Gastroesophageal sphincter (tissue), 4 donors: Measurements from ENCODE around the gene MAP3K14. TPM values are rescaled to one million over a fixed set of nuclear protein-coding genes. Genes with fewer than 3 reads are reported as not detected.

ENCODE experiments used
- ATAC-seq: fragments of 150-250 bp; one replicate; pipeline ENCODE4 v1.9.1; 2016; ENCODE audit warnings: mild to moderate bottlenecking, moderate library complexity
- H3K27ac ChIP-seq, 4 donors: fragments of 200-600 bp; sonication (generic) in 3 of 4; 1 replicate in 3 of 4; 2 replicates in 1 of 4; pipeline ENCODE4 v1.5.1; 2016 to 2019
- H3K27me3 ChIP-seq: fragments of 200-600 bp; sonication (generic); one replicate; pipeline ENCODE4 v1.5.1; 2019
- H3K36me3 ChIP-seq, 2 donors: fragments of 200-600 bp; sonication (generic); one replicate each; pipeline ENCODE4 v1.5.1; 2019; ENCODE audit warnings: control low read depth in 1 of 2
- H3K4me1 ChIP-seq, 3 donors: fragments of 200-600 bp; sonication (generic); 1 replicate in 2 of 3; 2 replicates in 1 of 3; pipeline ENCODE4 v1.5.1; 2016 to 2019; ENCODE audit warnings: control low read depth in 2 of 3
- H3K4me3 ChIP-seq, 2 donors: fragments of 200-600 bp; sonication (generic); one replicate each; pipeline ENCODE4 v1.5.1; 2019; ENCODE audit warnings: mild to moderate bottlenecking in 1 of 2, moderate library complexity in 1 of 2
- H3K9me3 ChIP-seq, 3 donors: fragments of 200-600 bp; sonication (generic); one replicate each; pipeline ENCODE4 v1.5.1; 2017 to 2019; ENCODE audit warnings: control low read depth in 2 of 3
- EP300 ChIP-seq: sonication (generic); formaldehyde crosslinking; IDR thresholded peaks from one replicate; pipeline ENCODE4 v1.6.1; 2017; ENCODE audit warnings: antibody characterized with exemption, mild to moderate bottlenecking
- POLR2A ChIP-seq, 2 donors: fragments of 450-650 bp; IDR thresholded peaks; one replicate each; pipeline ENCODE4 v1.6.1; 2017; ENCODE audit warnings: antibody characterized with exemption in 2 of 2, mild to moderate bottlenecking in 2 of 2, moderate library complexity in 1 of 2
- POLR2AphosphoS5 ChIP-seq: sonication (generic); formaldehyde crosslinking; IDR thresholded peaks from one replicate; pipeline ENCODE4 v1.6.1; 2017; ENCODE audit warnings: antibody characterized with exemption
- WGBS, 2 donors: methylation state at CpG; one replicate each; pipeline ENCODE4 v1.1.5; 2018; ENCODE audit warnings: low coverage in 1 of 2; 5-methylcytosine and 5-hydroxymethylcytosine counted together
- total RNA-seq, 4 donors: library from RNA; depleted of rRNA; stranded (reverse); fragments of >200 nt; gene quantifications; one replicate each; pipeline ENCODE4 v1.1.0, GENCODE V29; 2016
- TF ChIP-seq, protein P1 (sequence below), 4 experiments: fragments of 200-600 bp in 2 of 4; fragments of 450-650 bp in 2 of 4; sonication (generic) in 1 of 4; IDR thresholded peaks; one replicate each; pipeline ENCODE4 v1.5.1; 2017 to 2019; ENCODE audit warnings: antibody characterized with exemption in 4 of 4, mild to moderate bottlenecking in 2 of 4, moderate library complexity in 2 of 4

Gene MAP3K14
- total RNA-seq, 4 donors from 2014 or later: 8.5 to 17.5 (median 13.5) TPM

GRCh38 chr17:45324336-45324735, 7.5 kb upstream of the MAP3K14 start:
- Histone ChIP-seq H3K4me1 (peaks cover 0 to 22% (median 13%) of the 10 kb centered on the region in 3 donors), H3K4me3 (no peak overlapping the region), H3K36me3 (no peaks in the 10 kb centered on the region), H3K27me3 (no peaks in the 10 kb centered on the region), H3K9me3 (no peaks in the 10 kb centered on the region), H3K27ac (no peak overlapping the region)
- no peak for ATAC-seq
- no peak for TF ChIP-seq EP300
- 100% methylated on average over 1 of the region's 1 CpG for WGBS, 2 donors

DNA sequence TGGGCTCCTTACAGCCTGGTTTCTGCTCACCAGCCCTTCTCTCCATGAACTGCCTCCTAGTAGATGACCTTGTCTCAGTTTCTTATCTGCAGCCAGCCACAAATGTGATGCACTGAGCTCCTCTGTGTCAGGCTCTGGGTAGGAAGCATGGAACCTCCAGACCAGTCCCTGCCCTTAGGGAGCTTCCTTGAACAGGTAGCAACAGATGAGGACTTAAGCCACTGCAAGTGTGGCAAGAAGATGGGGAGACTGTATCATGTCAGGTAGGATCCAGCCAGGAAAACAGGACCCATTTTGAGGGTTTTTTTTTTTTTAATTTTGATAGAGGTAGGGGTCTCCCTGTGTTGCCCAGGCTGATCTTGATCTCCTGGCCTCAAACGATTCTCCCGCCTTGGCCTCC, 5.3 kb upstream of the MAP3K14 start:
- TF ChIP-seq EP300: no peak
- TF ChIP-seq POLR2A (IDR thresholded peaks at IDR 0.05): no peak
- no peak for TF ChIP-seq POLR2AphosphoS5
- TF ChIP-seq, protein P1, sequence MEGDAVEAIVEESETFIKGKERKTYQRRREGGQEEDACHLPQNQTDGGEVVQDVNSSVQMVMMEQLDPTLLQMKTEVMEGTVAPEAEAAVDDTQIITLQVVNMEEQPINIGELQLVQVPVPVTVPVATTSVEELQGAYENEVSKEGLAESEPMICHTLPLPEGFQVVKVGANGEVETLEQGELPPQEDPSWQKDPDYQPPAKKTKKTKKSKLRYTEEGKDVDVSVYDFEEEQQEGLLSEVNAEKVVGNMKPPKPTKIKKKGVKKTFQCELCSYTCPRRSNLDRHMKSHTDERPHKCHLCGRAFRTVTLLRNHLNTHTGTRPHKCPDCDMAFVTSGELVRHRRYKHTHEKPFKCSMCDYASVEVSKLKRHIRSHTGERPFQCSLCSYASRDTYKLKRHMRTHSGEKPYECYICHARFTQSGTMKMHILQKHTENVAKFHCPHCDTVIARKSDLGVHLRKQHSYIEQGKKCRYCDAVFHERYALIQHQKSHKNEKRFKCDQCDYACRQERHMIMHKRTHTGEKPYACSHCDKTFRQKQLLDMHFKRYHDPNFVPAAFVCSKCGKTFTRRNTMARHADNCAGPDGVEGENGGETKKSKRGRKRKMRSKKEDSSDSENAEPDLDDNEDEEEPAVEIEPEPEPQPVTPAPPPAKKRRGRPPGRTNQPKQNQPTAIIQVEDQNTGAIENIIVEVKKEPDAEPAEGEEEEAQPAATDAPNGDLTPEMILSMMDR (IDR thresholded peaks at IDR 0.05): no peak
- WGBS, 2 donors: 93 to 100% methylated on average over 2 of the region's 2 CpGs

GRCh38 chr17:45320931-45321461, 4.2 kb upstream of the MAP3K14 start:
- no peaks in the 10 kb centered on the region for H3K36me3 ChIP-seq
- peak overlapping the region in 3 of 4 donors; percentile 49 to 56 (median 56) for H3K27ac ChIP-seq
- H3K9me3 ChIP-seq: no peaks in the 10 kb centered on the region
- TF ChIP-seq POLR2AphosphoS5 (no peak), EP300 (no peak), POLR2A (IDR thresholded peaks at IDR 0.05) (no peak)
- TF ChIP-seq, protein P1 (IDR thresholded peaks at IDR 0.05): no peak
- H3K4me1 ChIP-seq: peaks cover 0 to 38% (median 18%) of the 10 kb centered on the region in 3 donors
- H3K4me3 ChIP-seq: no peak overlapping the region
- H3K27me3 ChIP-seq: no peaks in the 10 kb centered on the region
- no peak for ATAC-seq
- WGBS, 2 donors: 0% methylated on average over 1 of the region's 1 CpG; no CpG with 5 or more reads in 1 of the 2 donors

More for the DNA sequence above, 5.3 kb upstream of the MAP3K14 start:
- no peak for ATAC-seq
- Histone ChIP-seq H3K27me3 (no peaks in the 10 kb centered on the region), H3K9me3 (no peaks in the 10 kb centered on the region), H3K4me1 (peaks cover 0 to 36% (median 18%) of the 10 kb centered on the region in 3 donors), H3K36me3 (no peaks in the 10 kb centered on the region), H3K27ac (no peak overlapping the region), H3K4me3 (no peak overlapping the region)

DNA sequence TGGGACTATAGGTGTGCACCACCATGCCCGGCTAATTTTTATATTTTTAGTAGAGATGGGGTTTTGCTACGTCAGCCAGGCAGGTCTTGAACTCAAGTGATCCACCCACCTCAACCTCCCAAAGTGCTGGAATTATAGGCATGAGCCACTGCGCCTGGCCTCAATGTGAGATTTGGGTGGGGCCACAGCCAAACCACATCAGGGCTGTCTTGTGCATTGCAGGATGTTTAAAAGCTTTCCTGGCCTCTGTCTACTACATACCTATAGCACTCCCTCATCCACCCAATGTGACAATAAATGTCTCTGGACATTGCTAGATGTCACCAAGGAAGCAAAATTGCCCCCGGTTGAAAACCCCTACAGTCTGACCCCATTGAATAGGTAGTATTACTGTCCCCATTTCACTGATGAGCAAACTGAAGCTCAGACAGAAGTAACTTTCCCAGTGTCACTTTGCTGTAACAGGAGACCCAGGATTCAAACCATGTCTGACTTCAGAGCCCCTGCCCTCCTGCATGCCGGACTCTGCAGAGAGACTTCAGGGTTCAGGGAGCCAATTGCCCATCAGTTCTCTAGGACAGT, 3.6 kb upstream of the MAP3K14 start:
- H3K4me1 ChIP-seq: peaks cover 0 to 43% (median 18%) of the 10 kb centered on the region in 3 donors
- TF ChIP-seq POLR2A (IDR thresholded peaks at IDR 0.05) (no peak), EP300 (no peak), POLR2AphosphoS5 (no peak)
- TF ChIP-seq, protein P1 (IDR thresholded peaks at IDR 0.05): no peak
- WGBS, 2 donors: 67 to 86% methylated on average over 1 to 5 of the region's 5 CpGs
- ATAC-seq: no peak
- no peak overlapping the region for H3K4me3 ChIP-seq
- H3K27ac ChIP-seq: peak overlapping the region in 3 of 4 donors; percentile 49 to 56 (median 56)
- no peaks in the 10 kb centered on the region for H3K36me3 ChIP-seq
- H3K27me3 ChIP-seq: no peaks in the 10 kb centered on the region
- H3K9me3 ChIP-seq: no peaks in the 10 kb centered on the region

GRCh38 chr17:45319239-45319703, 2.5 kb upstream of the MAP3K14 start:
- WGBS, 2 donors: 70 to 75% methylated on average over 2 to 5 of the region's 5 CpGs
- Histone ChIP-seq H3K9me3 (no peaks in the 10 kb centered on the region), H3K27ac (peak overlapping the region in 1 of 4 donors; percentile 27), H3K4me1 (peaks cover 0 to 55% (median 22%) of the 10 kb centered on the region in 3 donors), H3K4me3 (no peak overlapping the region), H3K36me3 (no peaks in the 10 kb centered on the region), H3K27me3 (no peaks in the 10 kb centered on the region)
- TF ChIP-seq, protein P1 (IDR thresholded peaks at IDR 0.05): no peak
- no peak for TF ChIP-seq POLR2A (IDR thresholded peaks at IDR 0.05)
- TF ChIP-seq EP300: no peak
- TF ChIP-seq POLR2AphosphoS5: no peak
- no peak for ATAC-seq
